ENCODE data around the gene ITLN1.

ITLN1 gene

GRCh38 chr1:160827418-160827817 is 57.6 kb downstream of the ITLN1 start:
- no peak for TF ChIP-seq CTCF (conservative IDR thresholded peaks at IDR 0.05; ENCODE audit: low read depth, low read length)
- H3K27me3 ChIP-seq (ENCODE audit: insufficient read depth, low read depth), result no peaks in the 10 kb centered on the region
- no peak overlapping the region for H3K4me2 ChIP-seq
- no peak overlapping the region for H2AFZ ChIP-seq (ENCODE audit: low read depth)
- no peak overlapping the region for H3K9ac ChIP-seq
- H3K36me3 ChIP-seq (ENCODE audit: insufficient read depth), result no peaks in the 10 kb centered on the region
- no peaks in the 10 kb centered on the region for H4K20me1 ChIP-seq (ENCODE audit: insufficient read depth)
- H3K79me2 ChIP-seq (ENCODE audit: insufficient read depth, low read depth), result no peaks in the 10 kb centered on the region
- no peak overlapping the region for H3K27ac ChIP-seq
- peaks cover 10% of the 10 kb centered on the region for H3K4me1 ChIP-seq (ENCODE audit: low read depth, poor library complexity, severe bottlenecking)
- H3K4me3 ChIP-seq (IDR thresholded peaks at IDR 0.05; ENCODE audit: insufficient read depth, low read depth, low read length), result no peak overlapping the region

GRCh38 chr1:160826546-160826945 is 58.4 kb downstream of the ITLN1 start:
- no peaks in the 10 kb centered on the region for H3K79me2 ChIP-seq (ENCODE audit: insufficient read depth, low read depth)
- no peak for TF ChIP-seq CTCF (conservative IDR thresholded peaks at IDR 0.05; ENCODE audit: low read depth, low read length)
- no peak overlapping the region for H2AFZ ChIP-seq (ENCODE audit: low read depth)
- H4K20me1 ChIP-seq (ENCODE audit: insufficient read depth), result no peaks in the 10 kb centered on the region
- H3K36me3 ChIP-seq (ENCODE audit: insufficient read depth), result no peaks in the 10 kb centered on the region
- no peak overlapping the region for H3K4me2 ChIP-seq
- no peak overlapping the region for H3K27ac ChIP-seq
- H3K27me3 ChIP-seq (ENCODE audit: insufficient read depth, low read depth), result no peaks in the 10 kb centered on the region
- H3K9ac ChIP-seq, result no peak overlapping the region
- H3K4me1 ChIP-seq (ENCODE audit: low read depth, poor library complexity, severe bottlenecking), result peaks cover 10% of the 10 kb centered on the region
- no peak overlapping the region for H3K4me3 ChIP-seq (IDR thresholded peaks at IDR 0.05; ENCODE audit: insufficient read depth, low read depth, low read length)

Data from KMS-11 (cell line).